ENCODE results near the gene NHLH2. TPM values are rescaled to one million over a fixed set of nuclear protein-coding genes. Genes with fewer than 3 reads are reported as not detected.

Gene NHLH2
- polyA plus RNA-seq (ENCODE audit: insufficient read length) = not detected
- long read RNA-seq, donor 1 = 0 reads
- long read RNA-seq, donor 2 = 0 reads
- long read RNA-seq, donor 3 = 0 reads
- long read RNA-seq, donor 4 = 0 reads
- long read RNA-seq, donor 5 = 0 reads
- long read RNA-seq, donor 6, full-length matches to known transcripts = 2 of 2 reads
- long read RNA-seq, donor 6, partial matches to known transcripts = 0 of 2 reads
- long read RNA-seq, donor 6, other reads (novel, unspliced or antisense) = 0 of 2 reads
- long read RNA-seq, donor 7 = 0 reads
- long read RNA-seq, donor 8 = 0 reads

DNA sequence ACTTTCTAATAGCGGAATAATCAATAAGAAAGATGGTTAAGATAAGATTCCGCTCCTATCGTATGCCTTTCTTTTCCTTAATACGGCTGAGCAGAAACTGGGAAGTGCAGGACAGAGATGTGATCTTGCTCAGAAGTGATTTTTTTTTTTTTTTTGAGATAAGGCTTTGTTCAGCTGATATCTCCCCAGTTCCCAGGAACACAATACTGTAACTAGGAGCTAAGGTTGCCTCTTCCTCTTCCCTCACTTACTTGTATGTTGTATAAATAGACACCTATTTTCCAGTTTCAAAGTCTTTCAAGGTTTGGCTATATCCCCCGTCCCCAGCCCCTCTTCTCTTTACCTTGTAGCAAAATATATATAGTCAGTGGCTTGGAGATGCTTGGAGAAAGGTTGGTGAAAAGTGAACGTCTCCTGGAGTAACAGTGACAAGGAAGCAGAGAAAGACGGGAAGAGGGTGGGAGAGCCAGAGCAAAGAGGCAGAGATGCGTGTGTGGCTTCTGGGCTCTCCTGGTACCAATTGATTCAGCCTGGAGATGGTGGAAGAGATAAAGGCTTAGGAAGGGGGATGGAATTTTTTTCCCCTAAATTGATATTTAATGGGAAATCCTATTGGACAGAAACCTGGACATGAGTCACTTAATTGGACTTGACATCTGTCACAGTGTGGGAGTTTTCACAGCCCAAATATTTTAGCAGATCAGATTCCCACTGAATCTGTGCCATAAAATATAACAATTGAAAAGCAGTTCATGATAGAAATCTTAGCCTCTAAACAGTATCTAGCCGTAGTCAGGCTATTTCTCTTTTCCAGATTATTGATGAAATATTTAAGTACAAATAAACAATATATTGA is at the start of gene NHLH2:
Gene NHLH2 (minus strand): TSS at position 522 of the 856 bp plus-strand sequence. CDS start 2,754 bp downstream, outside the sequence.
- DNase-seq = no peak

- DNase-seq = no peak
These were observed 49.7 kb upstream of the NHLH2 start for GRCh38 chr1:115890580-115890979.

DNA sequence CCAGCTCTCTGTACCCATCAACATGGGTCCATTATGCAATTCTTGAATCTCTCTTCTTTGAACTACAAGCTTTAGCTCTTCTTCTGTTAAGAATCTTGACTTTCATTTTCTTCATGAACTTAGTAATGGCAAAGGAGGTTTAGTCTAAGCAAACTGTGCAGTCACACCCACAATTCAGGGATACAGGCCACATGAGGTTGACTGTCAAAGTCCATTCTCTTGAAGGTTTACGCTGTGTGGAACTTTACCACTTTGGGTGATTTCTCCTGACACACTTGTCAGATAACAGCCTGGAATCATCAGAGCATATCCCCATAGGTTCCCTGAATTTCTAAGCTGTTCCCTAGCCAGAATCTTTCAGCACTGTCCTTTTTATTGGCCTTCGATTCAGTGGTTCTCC is 48.0 kb upstream of the NHLH2 start:
- DNase-seq = no peak

GRCh38 chr1:115882913-115883902 is 42.3 kb upstream of the NHLH2 start:
- DNase-seq = no peak

GRCh38 chr1:115880981-115881672 is 40.2 kb upstream of the NHLH2 start:
- no peak for DNase-seq

DNA sequence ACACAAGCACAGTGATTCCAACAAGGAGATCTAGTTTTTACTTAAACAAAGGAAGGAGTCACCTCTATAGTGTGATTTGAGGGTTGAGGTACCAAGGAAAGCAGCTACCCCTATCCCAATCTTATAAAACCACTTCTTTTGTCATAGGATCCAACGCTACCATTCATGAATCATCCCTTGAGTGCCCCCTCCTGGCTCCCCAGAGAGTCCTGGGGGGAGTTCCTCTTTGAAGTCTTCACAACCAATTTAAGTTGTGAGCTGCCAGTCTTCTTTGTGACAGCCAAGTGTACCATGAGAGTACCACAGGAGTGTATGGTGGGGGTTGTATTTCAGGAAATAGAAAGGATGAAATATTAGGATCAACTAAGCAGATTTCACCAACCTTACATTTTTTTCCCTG is 39.1 kb upstream of the NHLH2 start:
- no peak for DNase-seq

DNA sequence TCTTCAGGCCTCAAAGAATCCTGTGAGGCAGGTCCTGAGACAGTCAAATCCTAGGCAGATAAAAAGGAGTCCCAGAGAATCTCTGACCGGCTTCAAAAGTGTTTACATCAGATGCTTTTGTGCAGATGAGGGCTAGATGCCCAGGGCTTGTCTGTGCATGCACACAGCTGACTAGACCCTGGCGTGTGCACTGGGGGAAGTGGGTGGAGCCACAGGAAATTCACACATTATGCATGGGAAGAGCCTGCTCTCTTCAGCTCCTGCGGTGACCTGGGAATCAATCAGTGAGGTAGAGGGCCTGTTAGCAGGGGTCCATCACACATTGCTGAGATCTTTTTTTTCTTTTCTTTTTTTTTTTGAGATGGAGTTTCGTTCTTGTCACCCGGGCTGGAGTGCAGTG is 36.6 kb upstream of the NHLH2 start:
- no peak for DNase-seq

- no peak for DNase-seq
These were observed 34.0 kb upstream of the NHLH2 start for GRCh38 chr1:115874904-115875303.

DNA sequence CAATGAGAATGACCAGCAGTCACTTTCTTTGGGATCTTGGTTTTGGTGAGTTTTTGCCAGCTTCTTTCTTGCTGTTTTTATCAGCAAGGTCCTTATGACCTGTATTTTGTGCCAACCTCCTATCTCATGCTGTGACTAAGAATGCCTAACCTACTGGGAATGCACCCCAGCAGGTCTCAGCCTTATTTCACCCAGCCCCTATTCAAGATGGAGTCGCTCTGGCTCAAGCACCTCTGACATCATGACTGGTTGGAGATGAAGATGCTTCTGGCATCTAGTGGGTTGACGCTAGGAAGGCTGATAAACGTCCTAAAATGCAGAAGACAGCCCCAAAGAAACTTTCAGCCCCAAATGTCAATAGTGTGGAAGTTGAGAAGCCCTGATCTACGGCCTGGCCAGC is 33.6 kb upstream of the NHLH2 start:
- no peak for DNase-seq

GRCh38 chr1:115873184-115873583 is 32.3 kb upstream of the NHLH2 start:
- no peak for DNase-seq

DNA sequence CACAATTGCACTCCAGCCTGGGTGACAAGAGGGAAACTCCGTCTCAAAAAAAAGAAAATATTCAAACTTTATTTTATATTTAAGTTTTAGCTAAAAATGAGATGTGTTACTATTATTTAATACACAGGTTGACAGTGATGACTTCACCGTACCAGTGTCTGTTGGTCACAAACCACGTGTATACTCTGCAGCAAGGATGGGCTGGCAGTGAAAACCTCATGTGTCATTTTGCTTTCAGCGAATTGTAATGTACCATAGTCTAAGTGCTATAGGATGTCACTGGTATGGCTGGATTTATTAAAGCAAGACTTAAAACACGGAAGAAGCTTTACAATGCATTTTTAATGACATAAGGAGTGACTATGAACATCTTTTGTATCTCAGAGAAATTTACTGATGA is 28.1 kb upstream of the NHLH2 start:
- DNase-seq = no peak

- no peak for DNase-seq
These were observed 26.3 kb upstream of the NHLH2 start for GRCh38 chr1:115867216-115867615.

DNA sequence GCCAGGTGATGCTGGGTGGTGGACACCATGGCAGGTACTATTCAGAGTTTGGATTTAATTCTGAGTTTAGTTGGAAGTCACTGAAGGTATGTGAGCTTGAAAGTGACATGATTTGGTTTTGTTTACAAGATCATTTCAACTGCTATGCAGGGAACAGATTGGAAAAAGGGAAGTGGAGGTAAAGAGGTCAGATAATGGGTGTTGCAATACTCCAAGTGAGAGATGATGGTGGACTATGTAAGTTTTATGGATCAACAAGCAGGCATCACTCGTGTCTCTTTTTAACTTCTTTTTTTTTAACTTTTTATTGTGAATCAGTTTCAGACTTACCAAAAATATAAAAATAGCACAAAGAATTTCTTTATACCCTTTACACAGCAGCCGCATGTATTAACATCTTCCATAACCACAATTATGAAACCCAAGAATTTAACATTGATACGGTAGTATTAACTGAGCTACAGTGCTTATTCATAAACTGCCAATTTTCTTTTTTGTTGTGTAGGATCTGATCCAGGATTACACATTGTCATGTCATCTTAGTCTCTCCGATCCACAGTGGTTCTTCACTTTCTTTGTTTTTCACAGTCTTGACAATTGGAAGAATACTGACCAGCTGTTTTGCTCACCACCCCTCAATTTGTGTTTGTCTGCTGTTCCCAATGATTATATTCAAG is 24.9 kb upstream of the NHLH2 start:
- no peak for DNase-seq

DNA sequence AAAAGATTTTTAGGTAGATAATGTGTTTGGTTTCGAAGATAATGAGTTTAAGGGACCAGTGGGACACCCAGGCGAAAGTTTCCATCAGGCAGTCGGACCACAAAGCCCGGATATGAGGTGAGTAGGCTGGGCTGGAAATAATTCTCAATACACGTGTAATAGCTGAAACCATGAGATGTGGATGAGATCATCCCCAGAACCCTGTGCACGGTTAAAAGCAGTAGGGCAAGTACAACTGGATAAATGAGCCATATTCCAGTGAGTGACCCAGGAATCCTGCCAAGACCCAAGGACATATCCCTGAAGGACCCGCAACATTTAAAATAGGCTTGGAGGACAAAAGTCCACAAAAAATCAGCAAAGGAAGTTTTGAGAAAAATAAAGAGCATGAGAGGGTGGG is 21.5 kb upstream of the NHLH2 start:
- no peak for DNase-seq

GRCh38 chr1:115854005-115854404 is 13.1 kb upstream of the NHLH2 start:
- DNase-seq = no peak

GRCh38 chr1:115850937-115851336 is 10.0 kb upstream of the NHLH2 start:
- no peak for DNase-seq

DNA sequence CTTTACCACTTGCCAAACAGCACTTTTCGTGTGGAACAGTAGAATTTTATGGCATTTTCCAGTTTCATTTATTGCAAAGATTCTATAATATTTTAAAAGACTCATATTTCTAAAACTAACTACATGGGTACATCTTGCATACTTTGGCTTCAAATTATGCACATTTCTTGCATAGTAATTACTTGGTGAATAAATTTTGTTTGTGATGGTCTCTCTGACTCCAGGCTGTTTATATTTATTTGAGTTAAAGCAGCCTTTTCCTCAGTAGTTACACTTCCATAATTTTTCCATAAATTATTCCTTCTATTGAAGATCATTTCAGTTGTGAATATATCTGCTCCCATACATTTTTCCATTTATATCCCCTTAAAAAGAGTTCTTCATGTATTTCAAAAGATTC is 6.9 kb upstream of the NHLH2 start:
- no peak for DNase-seq

- DNase-seq = no peak
These were observed 2.0 kb upstream of the NHLH2 start for GRCh38 chr1:115842948-115843347.

- DNase-seq = peak; percentile 17
These were observed 1.2 kb downstream of the NHLH2 start for GRCh38 chr1:115839679-115840237.

DNA sequence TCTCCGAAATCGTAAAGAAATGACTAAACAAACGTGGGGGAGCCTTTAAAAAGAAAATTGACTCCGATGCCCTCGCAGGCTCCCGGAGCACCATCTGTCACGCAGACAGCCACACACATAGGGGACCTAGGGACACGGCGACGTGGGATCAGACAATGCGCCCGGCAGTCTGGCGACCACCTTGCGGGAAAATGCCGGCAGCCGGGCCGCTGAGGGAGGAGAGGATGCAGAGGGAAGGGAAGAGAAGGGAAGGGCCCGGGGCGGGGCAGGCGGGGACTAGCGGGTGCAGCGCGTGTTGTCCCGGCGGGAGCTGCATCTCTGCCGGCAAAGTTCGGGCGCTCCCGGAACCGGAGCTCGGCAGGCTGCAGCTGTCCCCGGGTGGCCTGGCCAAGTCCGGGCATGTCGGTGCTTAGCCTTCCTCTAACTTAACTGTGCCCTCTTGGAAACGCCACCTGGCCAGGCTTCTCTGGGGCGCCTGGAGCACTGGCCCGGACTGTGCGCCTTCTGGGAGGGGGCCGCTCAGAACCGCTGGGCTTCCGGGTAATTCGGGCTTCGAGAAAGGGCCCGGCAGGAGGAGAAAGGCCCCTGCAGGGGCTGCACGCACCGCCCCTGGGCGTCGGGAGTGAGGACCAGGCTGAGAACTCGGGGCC is 1.8 kb downstream of the NHLH2 start:
- DNase-seq = no peak

Measured in left kidney (tissue), 8 donors.